ENCODE data around the gene TDRD7. TPM values are rescaled to one million over a fixed set of nuclear protein-coding genes. Genes with fewer than 3 reads are reported as not detected.

The TDRD7 gene
- total RNA-seq, 1 donor from 2014 or later: 8.1 TPM

DNA sequence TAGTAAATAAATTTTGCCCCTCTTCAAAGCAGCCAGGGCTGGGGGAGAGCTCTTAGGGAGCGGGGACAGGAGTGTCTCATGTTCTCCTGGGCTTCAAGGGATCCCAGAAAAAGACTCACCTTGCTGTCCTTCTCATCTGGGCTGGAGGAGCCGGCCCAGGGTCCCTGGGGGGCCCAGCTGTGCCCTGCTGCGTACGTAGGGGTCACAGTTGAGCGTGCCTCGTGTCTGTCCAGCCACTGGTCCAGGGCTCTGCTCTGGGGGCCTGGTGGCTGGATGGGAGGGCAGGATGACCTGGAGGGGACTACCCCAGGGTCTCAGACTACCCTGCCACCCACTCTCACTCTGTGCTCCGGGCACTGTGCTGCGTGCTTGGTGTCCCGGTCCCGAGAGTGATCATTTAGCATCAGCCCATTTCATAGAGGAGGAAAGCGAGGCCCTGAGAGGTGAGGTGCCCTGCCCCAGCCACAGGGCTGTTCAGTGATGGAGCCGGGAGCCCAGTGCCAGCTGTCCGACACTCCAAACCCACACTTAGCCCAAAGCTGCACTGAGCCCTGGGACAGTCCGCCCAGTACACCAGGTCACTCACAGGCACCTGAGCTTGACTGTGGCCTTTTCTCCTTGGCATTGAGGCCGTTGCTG lies 26.2 kb upstream of the TDRD7 start:
- no peak for DNase-seq (ENCODE audit: low spot score)
- H3K4me3 ChIP-seq: no peak overlapping the region
- no peak overlapping the region for H3K4me2 ChIP-seq
- H3K4me1 ChIP-seq: peaks cover 3% of the 10 kb centered on the region
- Mint-ChIP-seq H3K36me3 (peaks cover 2% of the 10 kb centered on the region), H3K27me3 (ENCODE audit: insufficient read depth, low read depth) (peaks cover 9% of the 10 kb centered on the region), H3K4me3 (no peak overlapping the region), H3K4me1 (peaks cover 8% of the 10 kb centered on the region), H3K27ac (no peak overlapping the region), H3K9me3 (no peaks in the 10 kb centered on the region)
- no peak overlapping the region for H3K9ac ChIP-seq
- H2AFZ ChIP-seq (replicated peaks): no peak overlapping the region
- no peaks in the 10 kb centered on the region for H4K20me1 ChIP-seq (ENCODE audit: low read depth)
- no peaks in the 10 kb centered on the region for H3F3A ChIP-seq (ENCODE audit: low read depth)
- H3K79me2 ChIP-seq (ENCODE audit: low read depth): no peaks in the 10 kb centered on the region
- TF ChIP-seq, protein P1, sequence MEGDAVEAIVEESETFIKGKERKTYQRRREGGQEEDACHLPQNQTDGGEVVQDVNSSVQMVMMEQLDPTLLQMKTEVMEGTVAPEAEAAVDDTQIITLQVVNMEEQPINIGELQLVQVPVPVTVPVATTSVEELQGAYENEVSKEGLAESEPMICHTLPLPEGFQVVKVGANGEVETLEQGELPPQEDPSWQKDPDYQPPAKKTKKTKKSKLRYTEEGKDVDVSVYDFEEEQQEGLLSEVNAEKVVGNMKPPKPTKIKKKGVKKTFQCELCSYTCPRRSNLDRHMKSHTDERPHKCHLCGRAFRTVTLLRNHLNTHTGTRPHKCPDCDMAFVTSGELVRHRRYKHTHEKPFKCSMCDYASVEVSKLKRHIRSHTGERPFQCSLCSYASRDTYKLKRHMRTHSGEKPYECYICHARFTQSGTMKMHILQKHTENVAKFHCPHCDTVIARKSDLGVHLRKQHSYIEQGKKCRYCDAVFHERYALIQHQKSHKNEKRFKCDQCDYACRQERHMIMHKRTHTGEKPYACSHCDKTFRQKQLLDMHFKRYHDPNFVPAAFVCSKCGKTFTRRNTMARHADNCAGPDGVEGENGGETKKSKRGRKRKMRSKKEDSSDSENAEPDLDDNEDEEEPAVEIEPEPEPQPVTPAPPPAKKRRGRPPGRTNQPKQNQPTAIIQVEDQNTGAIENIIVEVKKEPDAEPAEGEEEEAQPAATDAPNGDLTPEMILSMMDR (IDR thresholded peaks at IDR 0.05): no peak
- TF ChIP-seq EZH2 (IDR thresholded peaks at IDR 0.05): no peak
- no peak for TF ChIP-seq EZH2phosphoT487 (IDR thresholded peaks at IDR 0.05)
- no peaks in the 10 kb centered on the region for H3K36me3 ChIP-seq
- no peak overlapping the region for H3K27ac ChIP-seq
- H3K9me3 ChIP-seq (ENCODE audit: low read depth): no peaks in the 10 kb centered on the region
- no peaks in the 10 kb centered on the region for H3K27me3 ChIP-seq

DNA sequence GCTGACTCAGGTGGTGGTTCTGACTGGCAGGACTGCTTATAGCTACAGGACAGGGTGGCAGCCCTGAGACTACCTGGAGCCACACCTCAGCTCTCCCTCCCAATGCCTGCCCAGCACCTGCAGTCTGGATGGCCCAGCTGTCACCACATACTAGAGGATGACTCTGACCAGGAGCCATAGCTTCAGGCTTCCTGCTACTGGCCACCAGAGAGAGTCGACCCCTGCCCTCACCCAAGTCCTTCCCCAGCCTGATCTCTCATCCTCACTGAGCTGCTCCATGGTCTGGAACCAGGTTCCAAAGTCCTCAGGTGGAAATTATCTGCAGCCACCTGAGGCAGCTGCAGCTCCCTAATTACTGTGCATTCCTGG lies 25.6 kb upstream of the TDRD7 start:
- Mint-ChIP-seq H3K9me3 (no peaks in the 10 kb centered on the region), H3K4me1 (peaks cover 8% of the 10 kb centered on the region), H3K27ac (no peak overlapping the region), H3K36me3 (peaks cover 2% of the 10 kb centered on the region), H3K4me3 (no peak overlapping the region), H3K27me3 (ENCODE audit: insufficient read depth, low read depth) (peaks cover 9% of the 10 kb centered on the region)
- Histone ChIP-seq H3K4me1 (peaks cover 3% of the 10 kb centered on the region), H3K27me3 (no peaks in the 10 kb centered on the region), H4K20me1 (ENCODE audit: low read depth) (no peaks in the 10 kb centered on the region), H3K27ac (no peak overlapping the region), H3K9ac (no peak overlapping the region), H2AFZ (replicated peaks) (no peak overlapping the region), H3K4me2 (no peak overlapping the region), H3K79me2 (ENCODE audit: low read depth) (no peaks in the 10 kb centered on the region), H3F3A (ENCODE audit: low read depth) (no peaks in the 10 kb centered on the region), H3K4me3 (no peak overlapping the region), H3K36me3 (no peaks in the 10 kb centered on the region), H3K9me3 (ENCODE audit: low read depth) (no peaks in the 10 kb centered on the region)
- DNase-seq (ENCODE audit: low spot score): no peak
- TF ChIP-seq EZH2 (IDR thresholded peaks at IDR 0.05) (no peak), EZH2phosphoT487 (IDR thresholded peaks at IDR 0.05) (no peak)
- TF ChIP-seq, protein P1 (IDR thresholded peaks at IDR 0.05): no peak

DNA sequence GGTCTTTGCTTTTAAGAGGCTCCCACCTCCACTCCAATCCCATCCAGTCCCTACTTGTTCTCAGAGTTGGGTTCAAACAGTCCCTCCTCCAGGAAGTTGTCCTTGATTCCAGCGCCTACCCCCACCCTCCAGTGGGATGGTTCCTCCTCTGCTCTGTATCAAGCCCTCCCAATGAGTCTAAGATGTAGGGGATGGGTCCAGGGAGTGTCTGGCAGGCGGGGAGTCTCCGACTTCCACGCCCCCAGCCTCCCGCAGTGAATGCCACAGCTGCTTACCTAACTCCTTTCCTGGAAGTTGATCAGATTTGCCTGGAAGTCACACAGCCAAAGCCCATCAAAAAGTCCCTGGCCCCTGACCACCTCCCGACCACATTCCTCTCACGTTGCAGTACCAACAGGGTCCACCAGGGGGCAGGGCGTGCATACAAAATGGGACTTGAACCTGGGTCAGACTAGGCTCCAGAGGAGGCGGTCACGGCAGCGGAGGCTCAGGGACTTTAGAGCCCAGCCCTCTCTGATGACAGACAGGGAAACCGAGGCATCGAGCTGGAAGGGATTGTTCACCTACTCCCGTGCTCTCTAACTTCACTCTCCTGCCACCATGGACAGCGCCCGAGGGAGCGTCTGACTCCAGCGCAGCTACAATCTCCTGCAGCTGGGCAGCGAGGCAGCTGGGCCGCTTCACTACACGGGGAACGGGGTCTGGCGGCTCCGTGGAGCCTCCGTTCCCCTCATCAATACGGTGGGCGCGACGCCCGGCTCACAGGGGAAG lies 25.0 kb upstream of the TDRD7 start:
- no peaks in the 10 kb centered on the region for H3K36me3 ChIP-seq
- H3K9me3 ChIP-seq (ENCODE audit: low read depth): no peaks in the 10 kb centered on the region
- Mint-ChIP-seq H3K27ac (no peak overlapping the region), H3K36me3 (no peaks in the 10 kb centered on the region), H3K4me1 (peaks cover 8% of the 10 kb centered on the region), H3K9me3 (no peaks in the 10 kb centered on the region), H3K27me3 (ENCODE audit: insufficient read depth, low read depth) (peaks cover 9% of the 10 kb centered on the region), H3K4me3 (peak overlapping the region; percentile 53)
- H3K4me1 ChIP-seq: peaks cover 3% of the 10 kb centered on the region
- TF ChIP-seq EZH2phosphoT487 (IDR thresholded peaks at IDR 0.05): no peak
- TF ChIP-seq, protein P1 (IDR thresholded peaks at IDR 0.05): peak; percentile 99
- peak overlapping the region; percentile 28 for H3K4me2 ChIP-seq
- H3K9ac ChIP-seq: no peak overlapping the region
- no peak overlapping the region for H2AFZ ChIP-seq (replicated peaks)
- no peaks in the 10 kb centered on the region for H3K79me2 ChIP-seq (ENCODE audit: low read depth)
- no peak overlapping the region for H3K27ac ChIP-seq
- H3F3A ChIP-seq (ENCODE audit: low read depth): no peaks in the 10 kb centered on the region
- no peak overlapping the region for H3K4me3 ChIP-seq
- no peaks in the 10 kb centered on the region for H4K20me1 ChIP-seq (ENCODE audit: low read depth)
- H3K27me3 ChIP-seq: no peaks in the 10 kb centered on the region
- DNase-seq (ENCODE audit: low spot score): peak; percentile 80

Measured in neural progenitor cell (in vitro differentiated cells).